Endodermal cell (in vitro differentiated cells): ENCODE measurements around the gene TMEM87A. TPM values are rescaled to one million over a fixed set of nuclear protein-coding genes. Genes with fewer than 3 reads are reported as not detected.
"Not testable (repeated sequence)": the region's sequence is repeated elsewhere in the genome, so short reads cannot be mapped to it uniquely, and the experiment has no call there.

Source experiments
- DNase-seq: peaks from one replicate; pipeline ENCODE4 v3.0.0-alpha.2; 2017
- H3K27ac ChIP-seq: 2 replicates; pipeline ENCODE4 v1.5.1; 2013; ENCODE audit warnings: mild to moderate bottlenecking, low read depth, low read length, moderate library complexity
- H3K27me3 ChIP-seq: 2 replicates; pipeline ENCODE4 v1.6.1; 2013; ENCODE audit warnings: mild to moderate bottlenecking, low read length, moderate library complexity; ENCODE audit not compliant: insufficient read depth, control insufficient read depth, poor library complexity, severe bottlenecking
- H3K36me3 ChIP-seq: 2 replicates; pipeline ENCODE4 v1.7.0; 2013; ENCODE audit warnings: mild to moderate bottlenecking, low read length, moderate library complexity; ENCODE audit not compliant: control insufficient read depth, insufficient read depth
- H3K4me1 ChIP-seq: one replicate; pipeline ENCODE4 v1.7.0; 2013; ENCODE audit warnings: low read length; ENCODE audit not compliant: control insufficient read depth, insufficient read depth
- H3K4me3 ChIP-seq: 2 replicates; pipeline ENCODE4 v1.5.1; 2013; ENCODE audit warnings: mild to moderate bottlenecking, low read length, moderate library complexity
- H3K9ac ChIP-seq: 2 replicates; pipeline ENCODE4 v1.6.1; 2013; ENCODE audit warnings: mild to moderate bottlenecking, low read length, moderate library complexity; ENCODE audit not compliant: poor library complexity, severe bottlenecking; ENCODE audit errors: extremely low read depth
- H3K9me3 ChIP-seq: 2 replicates; pipeline ENCODE4 v1.6.1; 2013; ENCODE audit warnings: mild to moderate bottlenecking, low read length, moderate library complexity; ENCODE audit not compliant: control insufficient read depth
- H3K27ac Mint-ChIP-seq: 2 replicates; pipeline ENCODE4 v1.8.0; 2020; ENCODE audit warnings: mixed read lengths
- H3K27me3 Mint-ChIP-seq: 2 replicates; pipeline ENCODE4 v1.8.0; 2021; ENCODE audit warnings: mild to moderate bottlenecking, mixed read lengths; ENCODE audit not compliant: insufficient read depth
- H3K36me3 Mint-ChIP-seq: 2 replicates; pipeline ENCODE4 v1.8.0; 2020; ENCODE audit warnings: low read depth, mixed read lengths
- H3K4me1 Mint-ChIP-seq: 2 replicates; pipeline ENCODE4 v1.8.0; 2020; ENCODE audit warnings: mixed read lengths
- H3K4me3 Mint-ChIP-seq: 2 replicates; pipeline ENCODE4 v1.8.0; 2020; ENCODE audit warnings: mild to moderate bottlenecking, moderate library complexity, mixed read lengths
- H3K9me3 Mint-ChIP-seq: 2 replicates; pipeline ENCODE4 v1.8.0; 2020; ENCODE audit warnings: mild to moderate bottlenecking, mixed read lengths
- WGBS, 2 experiments: methylation state at CpG; one replicate each; pipeline versions ENCODE4 v1.1.5 to v1.1.7; 2013; ENCODE audit warnings: missing lambda C conversion rate in 2 of 2, mixed read lengths in 1 of 2; ENCODE audit not compliant: insufficient coverage in 1 of 2, insufficient read length in 1 of 2; 5-methylcytosine and 5-hydroxymethylcytosine counted together
- total RNA-seq, 2 donors: library from RNA; stranded (reverse); fragmentation: NEBNext Ultra II Directional in 1 of 2; extraction: Animal tissue kit (Norgen Biotek cat#: 25700) in 1 of 2; gene quantifications; 2 replicates in 1 of 2; 3 replicates in 1 of 2; pipeline ENCODE4 v1.2.1, GENCODE V29; 2021
- TF ChIP-seq, protein P1 (sequence below): fragments of 200-600 bp; sonication (generic); conservative IDR thresholded peaks from 2 replicates; pipeline ENCODE4 v1.5.0; 2021; ENCODE audit warnings: antibody characterized with exemption, mild to moderate bottlenecking

TMEM87A gene
- total RNA-seq, 2 donors from 2014 or later, result 33.7 to 37.4 TPM

GRCh38 chr15:42233107-42233506, 40.1 kb downstream of the TMEM87A start:
- Histone ChIP-seq H3K4me3 (no peak overlapping the region), H3K36me3 (peaks cover 72% of the 10 kb centered on the region), H3K4me1 (no peaks in the 10 kb centered on the region), H3K27me3 (no peaks in the 10 kb centered on the region), H3K27ac (no peak overlapping the region), H3K9ac (no peak overlapping the region), H3K9me3 (no peaks in the 10 kb centered on the region)
- 100% methylated on average over 2 of the region's 2 CpGs; no CpG with 5 or more reads in 1 of the 2 experiments for WGBS, 2 experiments
- no peak for DNase-seq
- Mint-ChIP-seq H3K9me3 (no peaks in the 10 kb centered on the region), H3K27ac (peak overlapping the region; percentile 23), H3K4me3 (no peak overlapping the region), H3K27me3 (no peaks in the 10 kb centered on the region), H3K36me3 (peaks cover 74% of the 10 kb centered on the region), H3K4me1 (peaks cover 3% of the 10 kb centered on the region)
- TF ChIP-seq, protein P1, sequence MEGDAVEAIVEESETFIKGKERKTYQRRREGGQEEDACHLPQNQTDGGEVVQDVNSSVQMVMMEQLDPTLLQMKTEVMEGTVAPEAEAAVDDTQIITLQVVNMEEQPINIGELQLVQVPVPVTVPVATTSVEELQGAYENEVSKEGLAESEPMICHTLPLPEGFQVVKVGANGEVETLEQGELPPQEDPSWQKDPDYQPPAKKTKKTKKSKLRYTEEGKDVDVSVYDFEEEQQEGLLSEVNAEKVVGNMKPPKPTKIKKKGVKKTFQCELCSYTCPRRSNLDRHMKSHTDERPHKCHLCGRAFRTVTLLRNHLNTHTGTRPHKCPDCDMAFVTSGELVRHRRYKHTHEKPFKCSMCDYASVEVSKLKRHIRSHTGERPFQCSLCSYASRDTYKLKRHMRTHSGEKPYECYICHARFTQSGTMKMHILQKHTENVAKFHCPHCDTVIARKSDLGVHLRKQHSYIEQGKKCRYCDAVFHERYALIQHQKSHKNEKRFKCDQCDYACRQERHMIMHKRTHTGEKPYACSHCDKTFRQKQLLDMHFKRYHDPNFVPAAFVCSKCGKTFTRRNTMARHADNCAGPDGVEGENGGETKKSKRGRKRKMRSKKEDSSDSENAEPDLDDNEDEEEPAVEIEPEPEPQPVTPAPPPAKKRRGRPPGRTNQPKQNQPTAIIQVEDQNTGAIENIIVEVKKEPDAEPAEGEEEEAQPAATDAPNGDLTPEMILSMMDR, result no peak

DNA sequence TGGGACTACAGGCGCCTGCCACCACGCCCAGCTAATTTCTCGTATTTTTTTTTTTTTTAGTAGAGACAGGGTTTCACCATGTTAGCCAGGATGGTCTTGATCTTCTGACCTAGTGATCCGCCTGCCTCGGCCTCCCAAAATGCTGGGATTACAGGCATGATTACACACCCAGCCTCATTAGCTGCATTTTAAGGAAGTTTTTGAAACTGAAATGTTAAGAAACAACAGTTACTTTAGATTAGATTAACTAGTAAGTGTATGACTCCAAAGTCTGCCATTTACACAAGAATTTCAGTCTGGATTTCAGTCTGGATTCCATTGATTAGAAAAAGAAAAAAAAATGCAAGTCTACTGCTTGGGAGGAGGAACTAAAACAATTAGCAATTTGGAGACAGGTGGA, 40.6 kb downstream of the TMEM87A start:
- Histone ChIP-seq H3K9ac (no peak overlapping the region), H3K4me1 (no peaks in the 10 kb centered on the region), H3K27me3 (no peaks in the 10 kb centered on the region), H3K27ac (no peak overlapping the region), H3K36me3 (peaks cover 72% of the 10 kb centered on the region), H3K4me3 (no peak overlapping the region), H3K9me3 (no peaks in the 10 kb centered on the region)
- Mint-ChIP-seq H3K4me1 (peaks cover 3% of the 10 kb centered on the region), H3K27ac (peak overlapping the region; percentile 23), H3K36me3 (peaks cover 72% of the 10 kb centered on the region), H3K9me3 (no peaks in the 10 kb centered on the region), H3K27me3 (no peaks in the 10 kb centered on the region), H3K4me3 (no peak overlapping the region)
- DNase-seq, result no peak
- 49 to 76% methylated on average over 3 to 5 of the region's 5 CpGs for WGBS, 2 experiments
- TF ChIP-seq, protein P1, result no peak

DNA sequence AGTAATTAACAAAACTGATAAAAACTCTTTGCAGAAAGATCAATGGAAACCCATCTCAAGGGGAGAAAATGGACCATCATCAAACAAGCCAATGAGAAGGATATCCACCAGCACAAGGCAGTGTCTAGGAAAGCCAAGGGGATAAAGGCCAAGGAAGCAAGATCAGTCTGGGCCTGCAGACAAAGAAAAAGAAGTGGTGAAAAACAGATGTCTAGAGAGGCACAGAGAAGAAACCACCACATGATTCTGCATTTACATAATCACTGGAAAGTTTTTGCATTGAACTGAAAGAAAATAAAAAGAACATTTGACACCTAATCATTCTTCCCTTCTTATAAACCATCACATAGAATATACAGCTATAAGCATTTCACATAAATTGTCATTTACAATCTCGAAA, 42.1 kb downstream of the TMEM87A start:
- Mint-ChIP-seq H3K36me3 (peaks cover 71% of the 10 kb centered on the region), H3K9me3 (no peaks in the 10 kb centered on the region), H3K4me3 (no peak overlapping the region), H3K27ac (no peak overlapping the region), H3K27me3 (no peaks in the 10 kb centered on the region), H3K4me1 (peaks cover 3% of the 10 kb centered on the region)
- no peak overlapping the region for H3K4me3 ChIP-seq
- TF ChIP-seq, protein P1, result no peak
- H3K36me3 ChIP-seq, result peaks cover 72% of the 10 kb centered on the region
- DNase-seq, result no peak
- H3K4me1 ChIP-seq, result no peaks in the 10 kb centered on the region
- no peaks in the 10 kb centered on the region for H3K9me3 ChIP-seq
- no peak overlapping the region for H3K27ac ChIP-seq
- WGBS, 2 experiments, result 88 to 100% methylated on average over 1 of the region's 1 CpG
- no peaks in the 10 kb centered on the region for H3K27me3 ChIP-seq
- H3K9ac ChIP-seq, result no peak overlapping the region

DNA sequence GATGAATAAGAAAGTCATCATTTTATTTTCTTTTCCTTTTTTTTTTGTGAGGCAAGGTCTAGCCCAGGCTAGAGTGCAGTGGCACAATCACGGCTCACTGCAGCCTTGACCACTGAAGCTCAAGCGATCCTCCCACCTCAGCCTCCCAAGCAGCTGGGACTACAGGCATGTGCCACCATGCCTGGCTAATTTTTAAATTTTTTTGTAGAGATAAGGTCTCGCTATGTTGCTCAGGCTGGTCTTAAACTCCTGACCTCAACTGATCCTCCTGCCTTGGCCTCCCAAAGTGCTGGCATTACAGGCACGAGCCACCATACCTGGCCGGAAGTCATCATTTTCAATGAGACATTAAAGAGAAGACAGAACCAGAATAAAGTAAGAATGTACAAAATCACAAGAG, 44.3 kb downstream of the TMEM87A start:
- 90 to 93% methylated on average over 3 to 5 of the region's 5 CpGs for WGBS, 2 experiments

More for the DNA sequence above, 44.3 kb downstream of the TMEM87A start:
- H3K36me3 Mint-ChIP-seq, result peaks cover 78% of the 10 kb centered on the region
- H3K4me3 ChIP-seq, H3K9ac ChIP-seq, DNase-seq, H3K27ac Mint-ChIP-seq, H3K4me3 Mint-ChIP-seq, H3K9me3 Mint-ChIP-seq, H3K27me3 Mint-ChIP-seq, H3K9me3 ChIP-seq, H3K27ac ChIP-seq, H3K4me1 ChIP-seq, H3K27me3 ChIP-seq, H3K4me1 Mint-ChIP-seq: not testable (repeated sequence)
- peaks cover 81% of the 10 kb centered on the region for H3K36me3 ChIP-seq
